HG03442 (cell line): ENCODE results near the gene MORC4.
A peak's percentile ranks its signal among the peaks of the same experiment; 100 is the strongest.
"Not testable (repeated sequence)": the region's sequence is repeated elsewhere in the genome, so short reads cannot be mapped to it uniquely, and the experiment has no call there.

Experiments
- ATAC-seq: cut with Tn5 transposase; IDR thresholded peaks from one replicate; pipeline ENCODE4 v1.9.1; 2021; ENCODE audit warnings: mild to moderate bottlenecking, moderate library complexity; ENCODE audit not compliant: unreplicated experiment

The MORC4 gene

GRCh38 chrX:107000013-107000515 is at the start of gene MORC4:
Gene MORC4 (minus strand): TSS chrX:107000212. CDS start chrX:106999969, 243 bp downstream.
- peak; percentile 89 for ATAC-seq

- no peak for ATAC-seq
Observed at GRCh38 chrX:107047622-107048021, 47.6 kb upstream of the MORC4 start.

- ATAC-seq = no peak
Observed at GRCh38 chrX:107029752-107030151, 29.7 kb upstream of the MORC4 start.

- no peak for ATAC-seq
Observed at GRCh38 chrX:107025545-107025944, 25.5 kb upstream of the MORC4 start.

- ATAC-seq = no peak
Observed at GRCh38 chrX:107014936-107015335, 14.9 kb upstream of the MORC4 start.

- ATAC-seq = no peak
Observed at GRCh38 chrX:107008034-107008433, 8.0 kb upstream of the MORC4 start.

- peak; percentile 26 for ATAC-seq
Observed at GRCh38 chrX:106999002-106999975, 723 bp downstream of the MORC4 start.

- ATAC-seq = no peak
Observed at GRCh38 chrX:106997611-106998010, 2.4 kb downstream of the MORC4 start.

GRCh38 chrX:106995678-106996077 is 4.3 kb downstream of the MORC4 start:
- ATAC-seq = no peak

GRCh38 chrX:106987488-106987887 is 12.5 kb downstream of the MORC4 start:
- no peak for ATAC-seq

- ATAC-seq = no peak
Observed at GRCh38 chrX:106980952-106981626, 18.9 kb downstream of the MORC4 start.

GRCh38 chrX:106976416-106976815 is 23.6 kb downstream of the MORC4 start:
- no peak for ATAC-seq

- ATAC-seq = no peak
Observed at GRCh38 chrX:106973433-106974149, 26.4 kb downstream of the MORC4 start.

- ATAC-seq = no peak
Observed at GRCh38 chrX:106972896-106973295, 27.1 kb downstream of the MORC4 start.

GRCh38 chrX:106966547-106966946 is 33.5 kb downstream of the MORC4 start:
- not testable (repeated sequence) for ATAC-seq

- no peak for ATAC-seq
Observed at GRCh38 chrX:106964290-106964689, 35.7 kb downstream of the MORC4 start.

GRCh38 chrX:106963111-106963510 is 36.9 kb downstream of the MORC4 start:
- no peak for ATAC-seq

GRCh38 chrX:106959901-106960300 is 40.1 kb downstream of the MORC4 start:
- ATAC-seq = no peak

GRCh38 chrX:106957856-106958255 is 42.2 kb downstream of the MORC4 start:
- no peak for ATAC-seq

GRCh38 chrX:106955004-106955772 is 44.8 kb downstream of the MORC4 start:
- no peak for ATAC-seq
